Measurements from ENCODE around the gene SPATA20.
A peak's percentile ranks its signal among the peaks of the same experiment; 100 is the strongest.

SPATA20 gene

GRCh38 chr17:50539762-50540559 lies 7.0 kb upstream of the SPATA20 start:
- DNase-seq (ENCODE audit: low read depth in 2 of 2), result no peak

- no peak for DNase-seq (ENCODE audit: low read depth in 2 of 2)
Measured at GRCh38 chr17:50540560-50541401, 6.2 kb upstream of the SPATA20 start.

GRCh38 chr17:50541402-50541715 lies 5.6 kb upstream of the SPATA20 start:
- no peak for DNase-seq (ENCODE audit: low read depth in 2 of 2)

- DNase-seq (ENCODE audit: low read depth in 2 of 2), result peak; percentile 79 to 85
Measured at GRCh38 chr17:50541716-50542688, 5.0 kb upstream of the SPATA20 start.

GRCh38 chr17:50542795-50543774 lies 3.9 kb upstream of the SPATA20 start:
- DNase-seq (ENCODE audit: low read depth in 2 of 2), result no peak

- no peak for DNase-seq (ENCODE audit: low read depth in 2 of 2)
Measured at GRCh38 chr17:50544516-50544915, 2.5 kb upstream of the SPATA20 start.

GRCh38 chr17:50545311-50545710 lies 1.7 kb upstream of the SPATA20 start:
- no peak for DNase-seq (ENCODE audit: low read depth in 2 of 2)

- DNase-seq (ENCODE audit: low read depth in 2 of 2), result no peak
Measured at GRCh38 chr17:50546701-50547034, 306 bp upstream of the SPATA20 start.

- DNase-seq (ENCODE audit: low read depth in 2 of 2), result no peak
Measured at GRCh38 chr17:50547736-50548083, 736 bp downstream of the SPATA20 start.

GRCh38 chr17:50548831-50549230 lies 1.9 kb downstream of the SPATA20 start:
- no peak for DNase-seq (ENCODE audit: low read depth in 2 of 2)

GRCh38 chr17:50549256-50549941 lies 2.4 kb downstream of the SPATA20 start:
- no peak for DNase-seq (ENCODE audit: low read depth in 2 of 2)

GRCh38 chr17:50549969-50550368 lies 3.0 kb downstream of the SPATA20 start:
- DNase-seq (ENCODE audit: low read depth in 2 of 2), result no peak

- no peak for DNase-seq (ENCODE audit: low read depth in 2 of 2)
Measured at GRCh38 chr17:50550661-50551432, 3.9 kb downstream of the SPATA20 start.

- no peak for DNase-seq (ENCODE audit: low read depth in 2 of 2)
Measured at GRCh38 chr17:50551433-50551815, 4.5 kb downstream of the SPATA20 start.

GRCh38 chr17:50551884-50552283 lies 4.9 kb downstream of the SPATA20 start:
- DNase-seq (ENCODE audit: low read depth in 2 of 2), result no peak

GRCh38 chr17:50554201-50554600 lies 7.2 kb downstream of the SPATA20 start:
- no peak for DNase-seq (ENCODE audit: low read depth in 2 of 2)

- DNase-seq (ENCODE audit: low read depth in 2 of 2), result no peak
Measured at GRCh38 chr17:50556803-50557202, 9.8 kb downstream of the SPATA20 start.

GRCh38 chr17:50557630-50558029 lies 10.7 kb downstream of the SPATA20 start:
- no peak for DNase-seq (ENCODE audit: low read depth in 2 of 2)

GRCh38 chr17:50558091-50558490 lies 11.1 kb downstream of the SPATA20 start:
- no peak for DNase-seq (ENCODE audit: low read depth in 2 of 2)

- no peak for DNase-seq (ENCODE audit: low read depth in 2 of 2)
Measured at GRCh38 chr17:50558581-50558940, 11.6 kb downstream of the SPATA20 start.
